IMR-90 (cell line): ENCODE data around the gene ITPK1.

Experiments used
- CTCF ChIP-seq: conservative IDR thresholded peaks from 2 replicates; pipeline ENCODE4 v1.5.1; 2012; ENCODE audit warnings: mild to moderate bottlenecking, low read depth, low read length, improper control_type of control experiment
- FOS ChIP-seq: fragments of 150-350 bp; IDR thresholded peaks from 2 replicates; pipeline ENCODE4 v1.6.1; 2016; ENCODE audit warnings: low read depth, low read length
- POLR2A ChIP-seq: IDR thresholded peaks from 2 replicates; pipeline ENCODE4 v1.6.1; 2012; ENCODE audit warnings: mild to moderate bottlenecking, low read depth, low read length
- RAD21 ChIP-seq: IDR thresholded peaks from 2 replicates; pipeline ENCODE4 v1.6.1; 2012; ENCODE audit warnings: low read length, improper control_type of control experiment
- USF2 ChIP-seq: fragments of 150-350 bp; IDR thresholded peaks from 2 replicates; pipeline ENCODE4 v1.6.1; 2017; ENCODE audit warnings: mild to moderate bottlenecking, antibody characterized with exemption, low read length, low read depth

GRCh38 chr14:93027810-93028723 is 87.7 kb downstream of the ITPK1 start:
- no peak for TF ChIP-seq RAD21
- no peak for TF ChIP-seq CTCF
- no peak for TF ChIP-seq USF2
- no peak for TF ChIP-seq FOS
- no peak for TF ChIP-seq POLR2A
